Astrocyte of the spinal cord (primary cell): ENCODE results near the gene SRPK1.

Source experiments
- DNase-seq: peaks from one replicate; pipeline ENCODE4 v3.0.0; 2011; ENCODE audit warnings: low read depth, low spot score
- H3K4me3 ChIP-seq: 2 replicates; pipeline ENCODE4 v1.5.1; 2011; ENCODE audit warnings: low read depth, mild to moderate bottlenecking, low read length, moderate library complexity
- CTCF ChIP-seq: IDR thresholded peaks from 2 replicates; pipeline ENCODE4 v1.5.1; 2012; ENCODE audit warnings: low read depth, mild to moderate bottlenecking, low read length, inconsistent platforms
- in situ Hi-C: cut with HindIII; loops from 2 replicates; pipeline ENCODE4 v1.10.0; 2017; ENCODE audit warnings: low sequenced_read_pairs

SRPK1 gene

GRCh38 chr6:35833536-35833935, 87.4 kb downstream of the SRPK1 start:
- in situ Hi-C loops, result no loop called here
- H3K4me3 ChIP-seq, result no peak overlapping the region
- no peak for DNase-seq
- no peak for TF ChIP-seq CTCF

GRCh38 chr6:35831257-35832007, 89.5 kb downstream of the SRPK1 start:
- in situ Hi-C loops, result no loop called here
- no peak for DNase-seq
- TF ChIP-seq CTCF, result no peak
- no peak overlapping the region for H3K4me3 ChIP-seq

- DNase-seq, result no peak
- TF ChIP-seq CTCF, result no peak
- in situ Hi-C loops, result no loop called here
- H3K4me3 ChIP-seq, result no peak overlapping the region
Observed at GRCh38 chr6:35829306-35829705, 91.6 kb downstream of the SRPK1 start.

- no peak for TF ChIP-seq CTCF
- H3K4me3 ChIP-seq, result no peak overlapping the region
- DNase-seq, result no peak
- in situ Hi-C loops, result no loop called here
Observed at GRCh38 chr6:35824552-35825192, 96.2 kb downstream of the SRPK1 start.

- TF ChIP-seq CTCF, result no peak
- H3K4me3 ChIP-seq, result no peak overlapping the region
- in situ Hi-C loops, result no loop called here
- DNase-seq, result no peak
Observed at GRCh38 chr6:35823601-35824000, 97.3 kb downstream of the SRPK1 start.

- no peak for TF ChIP-seq CTCF
- in situ Hi-C loops, result no loop called here
- H3K4me3 ChIP-seq, result no peak overlapping the region
- DNase-seq, result no peak
Observed at GRCh38 chr6:35817515-35817914, 103.4 kb downstream of the SRPK1 start.
